NCI-H2171 (cell line): ENCODE measurements around the gene AGPAT4.
A peak's percentile ranks its signal among the peaks of the same experiment; 100 is the strongest.

Source experiments
- DNase-seq: peaks from one replicate; lab custom pipeline; 2025; lab: John Stamatoyannopoulos, UW

AGPAT4 gene

GRCh38 chr6:161281092-161281491 is 7.2 kb upstream of the AGPAT4 start:
- no peak for DNase-seq

GRCh38 chr6:161279677-161280415 is 6.0 kb upstream of the AGPAT4 start:
- no peak for DNase-seq

GRCh38 chr6:161276605-161277155 is 2.8 kb upstream of the AGPAT4 start:
- no peak for DNase-seq

GRCh38 chr6:161274898-161275297 is 1.0 kb upstream of the AGPAT4 start:
- no peak for DNase-seq

GRCh38 chr6:161274488-161274858 is 612 bp upstream of the AGPAT4 start:
- no peak for DNase-seq

GRCh38 chr6:161273274-161273751 is 548 bp downstream of the AGPAT4 start:
- DNase-seq = peak; percentile 38

- no peak for DNase-seq
Observed at GRCh38 chr6:161272635-161273273, 1.1 kb downstream of the AGPAT4 start.

- DNase-seq = no peak
Observed at GRCh38 chr6:161271343-161272030, 2.4 kb downstream of the AGPAT4 start.

- no peak for DNase-seq
Observed at GRCh38 chr6:161270116-161270515, 3.7 kb downstream of the AGPAT4 start.

- no peak for DNase-seq
Observed at GRCh38 chr6:161269310-161269709, 4.6 kb downstream of the AGPAT4 start.

GRCh38 chr6:161268531-161269210 is 5.2 kb downstream of the AGPAT4 start:
- no peak for DNase-seq

- DNase-seq = no peak
Observed at GRCh38 chr6:161266513-161267230, 7.2 kb downstream of the AGPAT4 start.

- no peak for DNase-seq
Observed at GRCh38 chr6:161265975-161266374, 7.9 kb downstream of the AGPAT4 start.

- no peak for DNase-seq
Observed at GRCh38 chr6:161265554-161265953, 8.3 kb downstream of the AGPAT4 start.

- DNase-seq = no peak
Observed at GRCh38 chr6:161264181-161264580, 9.7 kb downstream of the AGPAT4 start.

GRCh38 chr6:161261816-161262215 is 12.0 kb downstream of the AGPAT4 start:
- no peak for DNase-seq

GRCh38 chr6:161261325-161261724 is 12.5 kb downstream of the AGPAT4 start:
- DNase-seq = no peak

GRCh38 chr6:161259302-161259701 is 14.6 kb downstream of the AGPAT4 start:
- DNase-seq = no peak

GRCh38 chr6:161257793-161258457 is 15.9 kb downstream of the AGPAT4 start:
- no peak for DNase-seq

GRCh38 chr6:161256407-161256806 is 17.5 kb downstream of the AGPAT4 start:
- no peak for DNase-seq

- no peak for DNase-seq
Observed at GRCh38 chr6:161255518-161255917, 18.3 kb downstream of the AGPAT4 start.
